ENCODE results near the gene B4GAT1.

DNA sequence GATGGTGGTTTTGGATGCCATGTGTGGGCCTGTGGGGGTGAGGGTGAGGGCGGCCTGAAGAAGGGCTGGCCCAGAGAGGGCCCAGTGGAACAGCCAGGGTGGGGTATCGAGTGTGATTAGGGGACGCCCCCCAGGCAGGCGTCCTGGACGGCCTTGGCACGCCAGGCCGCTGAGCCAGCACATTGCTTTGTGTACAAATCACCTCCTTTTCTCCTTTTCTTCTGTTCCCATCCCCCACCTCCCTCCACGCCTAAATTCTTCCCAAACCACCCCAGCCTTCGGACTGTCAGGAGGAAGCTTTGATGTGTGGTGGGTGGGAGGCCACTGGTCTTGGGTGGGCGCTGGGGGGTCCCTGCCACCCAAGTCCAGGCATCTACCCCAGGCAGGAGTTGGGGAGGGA, 22.8 kb downstream of the B4GAT1 start:
- TF ChIP-seq POLR2A (IDR thresholded peaks at IDR 0.05) = no peak
- TF ChIP-seq, protein P1, sequence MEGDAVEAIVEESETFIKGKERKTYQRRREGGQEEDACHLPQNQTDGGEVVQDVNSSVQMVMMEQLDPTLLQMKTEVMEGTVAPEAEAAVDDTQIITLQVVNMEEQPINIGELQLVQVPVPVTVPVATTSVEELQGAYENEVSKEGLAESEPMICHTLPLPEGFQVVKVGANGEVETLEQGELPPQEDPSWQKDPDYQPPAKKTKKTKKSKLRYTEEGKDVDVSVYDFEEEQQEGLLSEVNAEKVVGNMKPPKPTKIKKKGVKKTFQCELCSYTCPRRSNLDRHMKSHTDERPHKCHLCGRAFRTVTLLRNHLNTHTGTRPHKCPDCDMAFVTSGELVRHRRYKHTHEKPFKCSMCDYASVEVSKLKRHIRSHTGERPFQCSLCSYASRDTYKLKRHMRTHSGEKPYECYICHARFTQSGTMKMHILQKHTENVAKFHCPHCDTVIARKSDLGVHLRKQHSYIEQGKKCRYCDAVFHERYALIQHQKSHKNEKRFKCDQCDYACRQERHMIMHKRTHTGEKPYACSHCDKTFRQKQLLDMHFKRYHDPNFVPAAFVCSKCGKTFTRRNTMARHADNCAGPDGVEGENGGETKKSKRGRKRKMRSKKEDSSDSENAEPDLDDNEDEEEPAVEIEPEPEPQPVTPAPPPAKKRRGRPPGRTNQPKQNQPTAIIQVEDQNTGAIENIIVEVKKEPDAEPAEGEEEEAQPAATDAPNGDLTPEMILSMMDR (IDR thresholded peaks at IDR 0.05) = no peak

Data from testis (tissue), 2 donors.